OCI-LY7 (cell line): Measurements from ENCODE around the gene COMMD1. TPM values are rescaled to one million over a fixed set of nuclear protein-coding genes. Genes with fewer than 3 reads are reported as not detected.

Experiments used
- BruUV-seq: library from RNA; stranded (reverse); fragments of 400-500 nt; replicated peaks from 2 replicates; lab custom pipeline; 2021; lab: Mats Ljungman, UMichigan
- CTCF ChIA-PET: fragments of 300-600 bp; sonication (Branson Sonifier 250); formaldehyde crosslinking; loops from one replicate; lab custom pipeline; 2022; ENCODE audit warnings: antibody characterized with exemption; ENCODE audit not compliant: unreplicated experiment; lab: Charles Lee
- POLR2A ChIA-PET: fragments of 300-600 bp; sonication (Branson Sonifier 250); formaldehyde crosslinking; loops from one replicate; lab custom pipeline; 2022; ENCODE audit warnings: antibody characterized with exemption; lab: Charles Lee
- DNase-seq: peaks from one replicate; pipeline ENCODE4 v3.0.0-alpha.2; 2015; ENCODE audit warnings: low spot score
- H2AFZ ChIP-seq: fragments of 200-600 bp; sonication (generic), shearing (Covaris generic); 2 replicates; pipeline ENCODE4 v1.6.1; 2014; ENCODE audit warnings: mild to moderate bottlenecking, antibody characterized with exemption, low read length, moderate library complexity
- H3K27ac ChIP-seq: fragments of 200-600 bp; sonication (generic); 2 replicates; pipeline ENCODE4 v1.5.1; 2014; ENCODE audit warnings: mixed run types, low read depth, mild to moderate bottlenecking, moderate library complexity, low read length, inconsistent platforms; ENCODE audit not compliant: poor library complexity, severe bottlenecking
- H3K36me3 ChIP-seq: fragments of 200-600 bp; sonication (generic); 2 replicates; pipeline ENCODE4 v1.6.1; 2014; ENCODE audit warnings: mild to moderate bottlenecking, antibody characterized with exemption, low read length, moderate library complexity, mixed read lengths; ENCODE audit not compliant: insufficient read depth
- H3K4me1 ChIP-seq: fragments of 200-600 bp; sonication (generic); 2 replicates; pipeline ENCODE4 v1.5.1; 2014; ENCODE audit warnings: mild to moderate bottlenecking, low read length; ENCODE audit not compliant: insufficient read depth, poor library complexity, severe bottlenecking
- H3K4me2 ChIP-seq: fragments of 200-600 bp; sonication (generic); 2 replicates; pipeline ENCODE4 v1.6.1; 2014; ENCODE audit warnings: mild to moderate bottlenecking, low read length
- H3K4me3 ChIP-seq: fragments of 200-600 bp; sonication (generic); 2 replicates; pipeline ENCODE4 v1.5.1; 2014; ENCODE audit warnings: mild to moderate bottlenecking, low read depth, low read length; ENCODE audit not compliant: poor library complexity, severe bottlenecking
- H3K79me2 ChIP-seq: fragments of 200-600 bp; sonication (generic); 2 replicates; pipeline ENCODE4 v1.6.1; 2016; ENCODE audit warnings: low read depth, mild to moderate bottlenecking, low read length, moderate library complexity, mixed read lengths; ENCODE audit not compliant: insufficient read depth
- H3K9me2 ChIP-seq: fragments of 200-600 bp; sonication (generic); 2 replicates; pipeline ENCODE4 v1.6.1; 2016; ENCODE audit warnings: mild to moderate bottlenecking, low read length, mixed read lengths; ENCODE audit not compliant: insufficient read depth
- H3K9me3 ChIP-seq: fragments of 200-600 bp; sonication (generic); 2 replicates; pipeline ENCODE4 v1.6.1; 2014; ENCODE audit warnings: mild to moderate bottlenecking, mixed run types, low read length, mixed read lengths
- H4K20me1 ChIP-seq: fragments of 200-600 bp; sonication (generic); 2 replicates; pipeline ENCODE4 v1.6.1; 2014; ENCODE audit warnings: mild to moderate bottlenecking, antibody characterized with exemption, low read length, moderate library complexity, mixed read lengths; ENCODE audit not compliant: insufficient read depth
- EZH2phosphoT487 ChIP-seq: fragments of 200-600 bp; sonication (generic); IDR thresholded peaks from 2 replicates; pipeline ENCODE4 v1.6.1; 2018; ENCODE audit warnings: low read depth, borderline replicate concordance, mild to moderate bottlenecking, mixed run types, antibody characterized with exemption, low read length, moderate library complexity, mixed read lengths
- intact Hi-C: fragments of 100-400 bp; cut with micrococcal nuclease; formaldehyde crosslinking; loops from one replicate; pipeline ENCODE4 v1.10.0; 2022; ENCODE audit not compliant: unreplicated experiment
- total RNA-seq, 2 experiments: library from RNA; depleted of rRNA in 1 of 2; stranded (reverse); fragments of >200 nt in 1 of 2; shearing (Covaris generic) in 1 of 2; gene quantifications; 2 replicates each; pipeline ENCODE4 v1.2.3, GENCODE V29; 2014 to 2022
- TF ChIP-seq, protein P1 (sequence below): fragments of 200-600 bp; sonication (generic); conservative IDR thresholded peaks from 2 replicates; pipeline ENCODE4 v1.5.1; 2014; ENCODE audit warnings: mild to moderate bottlenecking, antibody characterized with exemption, low read length, moderate library complexity, mixed read lengths

COMMD1 gene
- total RNA-seq, 2 experiments from 2014 or later: 22.0 to 22.1 TPM

- intact Hi-C loops: no loop called here
- H3K4me3 ChIP-seq: no peak overlapping the region
- no peaks in the 10 kb centered on the region for H3K9me2 ChIP-seq
- ChIA-PET POLR2A (interaction anchor here (0.6 kb wide), 2 partner anchors 20 to 279 kb away, joined by 3 read pairs; no protein-coding TSS in a partner anchor), CTCF (interaction anchor here (0.6 kb wide), 1 partner anchor 1000 kb away, joined by 3 read pairs; no protein-coding TSS in a partner anchor)
- peaks cover 23% of the 10 kb centered on the region for H4K20me1 ChIP-seq
- H3K79me2 ChIP-seq: peaks cover 47% of the 10 kb centered on the region
- no peak for TF ChIP-seq EZH2phosphoT487
- TF ChIP-seq, protein P1, sequence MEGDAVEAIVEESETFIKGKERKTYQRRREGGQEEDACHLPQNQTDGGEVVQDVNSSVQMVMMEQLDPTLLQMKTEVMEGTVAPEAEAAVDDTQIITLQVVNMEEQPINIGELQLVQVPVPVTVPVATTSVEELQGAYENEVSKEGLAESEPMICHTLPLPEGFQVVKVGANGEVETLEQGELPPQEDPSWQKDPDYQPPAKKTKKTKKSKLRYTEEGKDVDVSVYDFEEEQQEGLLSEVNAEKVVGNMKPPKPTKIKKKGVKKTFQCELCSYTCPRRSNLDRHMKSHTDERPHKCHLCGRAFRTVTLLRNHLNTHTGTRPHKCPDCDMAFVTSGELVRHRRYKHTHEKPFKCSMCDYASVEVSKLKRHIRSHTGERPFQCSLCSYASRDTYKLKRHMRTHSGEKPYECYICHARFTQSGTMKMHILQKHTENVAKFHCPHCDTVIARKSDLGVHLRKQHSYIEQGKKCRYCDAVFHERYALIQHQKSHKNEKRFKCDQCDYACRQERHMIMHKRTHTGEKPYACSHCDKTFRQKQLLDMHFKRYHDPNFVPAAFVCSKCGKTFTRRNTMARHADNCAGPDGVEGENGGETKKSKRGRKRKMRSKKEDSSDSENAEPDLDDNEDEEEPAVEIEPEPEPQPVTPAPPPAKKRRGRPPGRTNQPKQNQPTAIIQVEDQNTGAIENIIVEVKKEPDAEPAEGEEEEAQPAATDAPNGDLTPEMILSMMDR: no peak
- BruUV-seq: no TSS peak
- peaks cover 18% of the 10 kb centered on the region for H3K4me1 ChIP-seq
- no peak overlapping the region for H3K4me2 ChIP-seq
- no peak overlapping the region for H3K27ac ChIP-seq
- H2AFZ ChIP-seq: no peak overlapping the region
- H3K9me3 ChIP-seq: no peaks in the 10 kb centered on the region
- peaks cover 100% of the 10 kb centered on the region for H3K36me3 ChIP-seq
- no peak for DNase-seq
These were observed 22.6 kb upstream of the COMMD1 start for GRCh38 chr2:61882850-61883249.

GRCh38 chr2:61885896-61886603 is 19.4 kb upstream of the COMMD1 start:
- intact Hi-C loops: no loop called here
- Histone ChIP-seq H3K79me2 (peaks cover 57% of the 10 kb centered on the region), H3K4me3 (peak overlapping the region; percentile 88), H3K27ac (no peak overlapping the region), H3K36me3 (peaks cover 71% of the 10 kb centered on the region), H4K20me1 (peaks cover 23% of the 10 kb centered on the region), H3K9me3 (no peaks in the 10 kb centered on the region), H2AFZ (no peak overlapping the region), H3K4me2 (peak overlapping the region; percentile 74), H3K9me2 (no peaks in the 10 kb centered on the region), H3K4me1 (peaks cover 22% of the 10 kb centered on the region)
- DNase-seq: no peak
- POLR2A ChIA-PET: interaction anchor here (0.6 to 1.6 kb wide), 2 partner anchors 33 to 485 kb away, joined by 4 to 5 read pairs; partner anchors contain the start of gene FAM161A
- no TSS peak for BruUV-seq
- no peak for TF ChIP-seq EZH2phosphoT487
- TF ChIP-seq, protein P1: no peak
- CTCF ChIA-PET: no interaction called here
